ENCODE measurements around the gene TBC1D5. TPM values are rescaled to one million over a fixed set of nuclear protein-coding genes. Genes with fewer than 3 reads are reported as not detected.

The TBC1D5 gene
- total RNA-seq, 1 experiment from 2014 or later = 33.9 TPM

- TF ChIP-seq CBX3 (IDR thresholded peaks at IDR 0.05; ENCODE audit: low read depth) (no peak), ZFX (IDR thresholded peaks at IDR 0.05) (no peak)
Observed at GRCh38 chr3:17310983-17311382, 431.4 kb downstream of the TBC1D5 start (continued).

GRCh38 chr3:17307887-17308286, 434.5 kb downstream of the TBC1D5 start:
- intact Hi-C loops (cut with micrococcal nuclease) = loop anchor here (1.0 to 2.0 kb wide), 2 partner anchors 105 to 533 kb away; no protein-coding TSS in a partner anchor
- H3K9ac ChIP-seq (ENCODE audit: low read length) = no peak overlapping the region
- ATAC-seq = no peak
- no peak for DNase-seq (ENCODE audit: low read depth, low spot score)
- no peak overlapping the region for H3K4me2 ChIP-seq (ENCODE audit: low read length)
- no peak overlapping the region for H3K4me3 ChIP-seq (replicated peaks in 1 of 2; ENCODE audit: low read depth in 1 of 2, low read length in 2 of 2)
- no peaks in the 10 kb centered on the region for H3K27me3 ChIP-seq (ENCODE audit: insufficient read depth, low read length)
- no peaks in the 10 kb centered on the region for H3K4me1 ChIP-seq (ENCODE audit: control insufficient read depth in 1 of 2, insufficient read depth in 2 of 2, low read length in 2 of 2)
- no peaks in the 10 kb centered on the region for H4K20me1 ChIP-seq (ENCODE audit: insufficient read depth)
- BruUV-seq (replicated peaks) = no TSS peak
- no peaks in the 10 kb centered on the region for H3K9me2 ChIP-seq (ENCODE audit: insufficient read depth)
- H2AFZ ChIP-seq (ENCODE audit: low read depth, low read length, poor library complexity, severe bottlenecking) = no peak overlapping the region
- ChIA-PET RAD21 (ENCODE audit: low non-redundant PET in 1 of 2, low total read pairs in 2 of 2, uncharacterized antibody in 2 of 2, unreplicated experiment in 2 of 2) (no interaction called here), CTCF (interaction anchor here (1.0 to 1.5 kb wide), 2 partner anchors 29 to 106 kb away, joined by 4 to 6 read pairs; no protein-coding TSS in a partner anchor), POLR2A (no interaction called here)
- H3K36me3 ChIP-seq (ENCODE audit: control insufficient read depth in 1 of 2, insufficient read depth in 2 of 2, low read length in 2 of 2) = no peaks in the 10 kb centered on the region
- H3K9me3 ChIP-seq (ENCODE audit: control insufficient read depth in 1 of 2, insufficient read depth in 1 of 2, low read depth in 1 of 2, low read length in 2 of 2) = no peaks in the 10 kb centered on the region
- H3K79me2 ChIP-seq (ENCODE audit: insufficient read depth, low read length) = no peaks in the 10 kb centered on the region
- no peak for TF ChIP-seq CBX3 (IDR thresholded peaks at IDR 0.05; ENCODE audit: low read depth)
- TF ChIP-seq MAX (IDR thresholded peaks at IDR 0.05) = no peak
- no peak for TF ChIP-seq ATF3 (IDR thresholded peaks at IDR 0.05)
- TF ChIP-seq EZH2 (IDR thresholded peaks at IDR 0.05) = no peak
- no peak for TF ChIP-seq SP1 (IDR thresholded peaks at IDR 0.05; ENCODE audit: low read depth)
- TF ChIP-seq EGR1 (IDR thresholded peaks at IDR 0.05; ENCODE audit: low read depth) = no peak
- no peak for TF ChIP-seq FOSL1 (IDR thresholded peaks at IDR 0.05; ENCODE audit: low read depth)
- no peak for TF ChIP-seq POLR2AphosphoS5 (IDR thresholded peaks at IDR 0.05; ENCODE audit: low read depth, low read length)
- no peak for TF ChIP-seq SRF (IDR thresholded peaks at IDR 0.05; ENCODE audit: low read depth)
- no peak for TF ChIP-seq ZFX (IDR thresholded peaks at IDR 0.05)
- TF ChIP-seq YY1 (IDR thresholded peaks at IDR 0.05; ENCODE audit: extremely low read depth, insufficient replicate concordance, low read depth, low read length) = no peak
- no peak overlapping the region for H3K27ac ChIP-seq (ENCODE audit: low read depth, low read length)

All from HCT116 (cell line).